ENCODE results near the gene MTERF1. TPM values are rescaled to one million over a fixed set of nuclear protein-coding genes. Genes with fewer than 3 reads are reported as not detected.

The MTERF1 gene
- total and polyA plus RNA-seq, 9 of the 15 experiments (the other 6 are each of a cell fraction or from before 2014, with no cell fraction given) = 15.7 to 49.2 (median 29.1) TPM

DNA sequence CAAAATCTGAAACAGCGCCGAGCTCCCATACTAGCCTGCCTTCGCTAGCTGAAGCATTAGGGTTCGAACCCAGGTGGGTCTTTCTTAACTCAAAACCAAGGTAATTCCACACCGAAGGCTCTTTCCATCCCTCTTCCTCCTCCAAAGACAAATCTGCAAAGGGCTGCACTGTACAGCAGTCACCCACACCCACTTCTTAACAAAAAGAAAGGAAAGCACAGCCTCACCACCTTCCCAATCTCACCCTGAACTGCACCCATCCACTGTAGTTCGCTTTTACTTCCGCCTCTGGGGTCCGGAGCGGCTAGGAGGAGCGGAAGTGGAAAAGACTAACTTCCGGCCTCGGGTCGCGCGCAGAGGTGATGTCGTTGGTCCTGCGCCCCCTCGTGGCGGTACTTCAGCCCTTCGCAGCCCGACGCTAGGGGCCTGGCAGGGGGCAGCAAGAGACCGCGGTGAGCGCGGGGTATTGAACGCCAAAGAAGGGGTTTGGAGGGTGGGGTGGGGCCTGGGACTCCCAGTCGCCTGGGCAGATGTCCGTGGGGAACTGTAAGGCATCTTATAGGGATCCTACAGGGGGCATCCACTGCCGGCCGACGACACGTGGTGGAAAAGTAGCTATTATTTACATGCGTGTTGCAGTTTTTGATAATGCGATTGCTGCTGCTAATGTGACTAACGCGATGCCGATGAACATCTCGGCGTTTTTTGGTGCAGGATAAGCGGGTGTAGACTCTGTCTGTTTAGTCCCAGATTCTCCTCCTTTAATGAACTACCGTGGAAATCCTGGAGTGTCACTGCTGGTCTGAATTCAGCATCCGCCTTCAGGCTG is at the start of gene MTERF1 (continued):
- TF ChIP-seq, protein P1, sequence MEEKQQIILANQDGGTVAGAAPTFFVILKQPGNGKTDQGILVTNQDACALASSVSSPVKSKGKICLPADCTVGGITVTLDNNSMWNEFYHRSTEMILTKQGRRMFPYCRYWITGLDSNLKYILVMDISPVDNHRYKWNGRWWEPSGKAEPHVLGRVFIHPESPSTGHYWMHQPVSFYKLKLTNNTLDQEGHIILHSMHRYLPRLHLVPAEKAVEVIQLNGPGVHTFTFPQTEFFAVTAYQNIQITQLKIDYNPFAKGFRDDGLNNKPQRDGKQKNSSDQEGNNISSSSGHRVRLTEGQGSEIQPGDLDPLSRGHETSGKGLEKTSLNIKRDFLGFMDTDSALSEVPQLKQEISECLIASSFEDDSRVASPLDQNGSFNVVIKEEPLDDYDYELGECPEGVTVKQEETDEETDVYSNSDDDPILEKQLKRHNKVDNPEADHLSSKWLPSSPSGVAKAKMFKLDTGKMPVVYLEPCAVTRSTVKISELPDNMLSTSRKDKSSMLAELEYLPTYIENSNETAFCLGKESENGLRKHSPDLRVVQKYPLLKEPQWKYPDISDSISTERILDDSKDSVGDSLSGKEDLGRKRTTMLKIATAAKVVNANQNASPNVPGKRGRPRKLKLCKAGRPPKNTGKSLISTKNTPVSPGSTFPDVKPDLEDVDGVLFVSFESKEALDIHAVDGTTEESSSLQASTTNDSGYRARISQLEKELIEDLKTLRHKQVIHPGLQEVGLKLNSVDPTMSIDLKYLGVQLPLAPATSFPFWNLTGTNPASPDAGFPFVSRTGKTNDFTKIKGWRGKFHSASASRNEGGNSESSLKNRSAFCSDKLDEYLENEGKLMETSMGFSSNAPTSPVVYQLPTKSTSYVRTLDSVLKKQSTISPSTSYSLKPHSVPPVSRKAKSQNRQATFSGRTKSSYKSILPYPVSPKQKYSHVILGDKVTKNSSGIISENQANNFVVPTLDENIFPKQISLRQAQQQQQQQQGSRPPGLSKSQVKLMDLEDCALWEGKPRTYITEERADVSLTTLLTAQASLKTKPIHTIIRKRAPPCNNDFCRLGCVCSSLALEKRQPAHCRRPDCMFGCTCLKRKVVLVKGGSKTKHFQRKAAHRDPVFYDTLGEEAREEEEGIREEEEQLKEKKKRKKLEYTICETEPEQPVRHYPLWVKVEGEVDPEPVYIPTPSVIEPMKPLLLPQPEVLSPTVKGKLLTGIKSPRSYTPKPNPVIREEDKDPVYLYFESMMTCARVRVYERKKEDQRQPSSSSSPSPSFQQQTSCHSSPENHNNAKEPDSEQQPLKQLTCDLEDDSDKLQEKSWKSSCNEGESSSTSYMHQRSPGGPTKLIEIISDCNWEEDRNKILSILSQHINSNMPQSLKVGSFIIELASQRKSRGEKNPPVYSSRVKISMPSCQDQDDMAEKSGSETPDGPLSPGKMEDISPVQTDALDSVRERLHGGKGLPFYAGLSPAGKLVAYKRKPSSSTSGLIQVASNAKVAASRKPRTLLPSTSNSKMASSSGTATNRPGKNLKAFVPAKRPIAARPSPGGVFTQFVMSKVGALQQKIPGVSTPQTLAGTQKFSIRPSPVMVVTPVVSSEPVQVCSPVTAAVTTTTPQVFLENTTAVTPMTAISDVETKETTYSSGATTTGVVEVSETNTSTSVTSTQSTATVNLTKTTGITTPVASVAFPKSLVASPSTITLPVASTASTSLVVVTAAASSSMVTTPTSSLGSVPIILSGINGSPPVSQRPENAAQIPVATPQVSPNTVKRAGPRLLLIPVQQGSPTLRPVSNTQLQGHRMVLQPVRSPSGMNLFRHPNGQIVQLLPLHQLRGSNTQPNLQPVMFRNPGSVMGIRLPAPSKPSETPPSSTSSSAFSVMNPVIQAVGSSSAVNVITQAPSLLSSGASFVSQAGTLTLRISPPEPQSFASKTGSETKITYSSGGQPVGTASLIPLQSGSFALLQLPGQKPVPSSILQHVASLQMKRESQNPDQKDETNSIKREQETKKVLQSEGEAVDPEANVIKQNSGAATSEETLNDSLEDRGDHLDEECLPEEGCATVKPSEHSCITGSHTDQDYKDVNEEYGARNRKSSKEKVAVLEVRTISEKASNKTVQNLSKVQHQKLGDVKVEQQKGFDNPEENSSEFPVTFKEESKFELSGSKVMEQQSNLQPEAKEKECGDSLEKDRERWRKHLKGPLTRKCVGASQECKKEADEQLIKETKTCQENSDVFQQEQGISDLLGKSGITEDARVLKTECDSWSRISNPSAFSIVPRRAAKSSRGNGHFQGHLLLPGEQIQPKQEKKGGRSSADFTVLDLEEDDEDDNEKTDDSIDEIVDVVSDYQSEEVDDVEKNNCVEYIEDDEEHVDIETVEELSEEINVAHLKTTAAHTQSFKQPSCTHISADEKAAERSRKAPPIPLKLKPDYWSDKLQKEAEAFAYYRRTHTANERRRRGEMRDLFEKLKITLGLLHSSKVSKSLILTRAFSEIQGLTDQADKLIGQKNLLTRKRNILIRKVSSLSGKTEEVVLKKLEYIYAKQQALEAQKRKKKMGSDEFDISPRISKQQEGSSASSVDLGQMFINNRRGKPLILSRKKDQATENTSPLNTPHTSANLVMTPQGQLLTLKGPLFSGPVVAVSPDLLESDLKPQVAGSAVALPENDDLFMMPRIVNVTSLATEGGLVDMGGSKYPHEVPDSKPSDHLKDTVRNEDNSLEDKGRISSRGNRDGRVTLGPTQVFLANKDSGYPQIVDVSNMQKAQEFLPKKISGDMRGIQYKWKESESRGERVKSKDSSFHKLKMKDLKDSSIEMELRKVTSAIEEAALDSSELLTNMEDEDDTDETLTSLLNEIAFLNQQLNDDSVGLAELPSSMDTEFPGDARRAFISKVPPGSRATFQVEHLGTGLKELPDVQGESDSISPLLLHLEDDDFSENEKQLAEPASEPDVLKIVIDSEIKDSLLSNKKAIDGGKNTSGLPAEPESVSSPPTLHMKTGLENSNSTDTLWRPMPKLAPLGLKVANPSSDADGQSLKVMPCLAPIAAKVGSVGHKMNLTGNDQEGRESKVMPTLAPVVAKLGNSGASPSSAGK (IDR thresholded peaks at IDR 0.05) = peak; percentile 64
- TF ChIP-seq ZKSCAN3 (CRISPR knock-in tag; IDR thresholded peaks at IDR 0.05) (no peak), XRCC4 (IDR thresholded peaks at IDR 0.05; ENCODE audit: extremely low read depth, insufficient read depth, insufficient read length) (no peak), ZNF707 (CRISPR knock-in tag; conservative IDR thresholded peaks at IDR 0.05) (no peak), HMG20A (CRISPR knock-in tag; conservative IDR thresholded peaks at IDR 0.05) (no peak), NCOA2 (IDR thresholded peaks at IDR 0.05; ENCODE audit: partially characterized antibody in 2 of 2) (peak in 1 of 2 experiments; percentile 19), PPARD (CRISPR knock-in tag; IDR thresholded peaks at IDR 0.05) (no peak), NFIC (IDR thresholded peaks at IDR 0.05) (peak; percentile 55), TARDBP (IDR thresholded peaks at IDR 0.05) (0 out of 2 replicates have a peak, but pooled peaks have one; percentile 66), ZNF41 (CRISPR knock-in tag; conservative IDR thresholded peaks at IDR 0.05) (no peak; the same call in 1 of the 2 replicates)
- TF ChIP-seq, protein P2, sequence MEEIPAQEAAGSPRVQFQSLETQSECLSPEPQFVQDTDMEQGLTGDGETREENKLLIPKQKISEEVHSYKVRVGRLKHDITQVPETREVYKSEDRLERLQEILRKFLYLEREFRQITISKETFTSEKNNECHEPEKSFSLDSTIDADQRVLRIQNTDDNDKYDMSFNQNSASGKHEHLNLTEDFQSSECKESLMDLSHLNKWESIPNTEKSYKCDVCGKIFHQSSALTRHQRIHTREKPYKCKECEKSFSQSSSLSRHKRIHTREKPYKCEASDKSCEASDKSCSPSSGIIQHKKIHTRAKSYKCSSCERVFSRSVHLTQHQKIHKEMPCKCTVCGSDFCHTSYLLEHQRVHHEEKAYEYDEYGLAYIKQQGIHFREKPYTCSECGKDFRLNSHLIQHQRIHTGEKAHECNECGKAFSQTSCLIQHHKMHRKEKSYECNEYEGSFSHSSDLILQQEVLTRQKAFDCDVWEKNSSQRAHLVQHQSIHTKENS (CRISPR knock-in tag; IDR thresholded peaks at IDR 0.05) = no peak
- TF ChIP-seq, protein P3, sequence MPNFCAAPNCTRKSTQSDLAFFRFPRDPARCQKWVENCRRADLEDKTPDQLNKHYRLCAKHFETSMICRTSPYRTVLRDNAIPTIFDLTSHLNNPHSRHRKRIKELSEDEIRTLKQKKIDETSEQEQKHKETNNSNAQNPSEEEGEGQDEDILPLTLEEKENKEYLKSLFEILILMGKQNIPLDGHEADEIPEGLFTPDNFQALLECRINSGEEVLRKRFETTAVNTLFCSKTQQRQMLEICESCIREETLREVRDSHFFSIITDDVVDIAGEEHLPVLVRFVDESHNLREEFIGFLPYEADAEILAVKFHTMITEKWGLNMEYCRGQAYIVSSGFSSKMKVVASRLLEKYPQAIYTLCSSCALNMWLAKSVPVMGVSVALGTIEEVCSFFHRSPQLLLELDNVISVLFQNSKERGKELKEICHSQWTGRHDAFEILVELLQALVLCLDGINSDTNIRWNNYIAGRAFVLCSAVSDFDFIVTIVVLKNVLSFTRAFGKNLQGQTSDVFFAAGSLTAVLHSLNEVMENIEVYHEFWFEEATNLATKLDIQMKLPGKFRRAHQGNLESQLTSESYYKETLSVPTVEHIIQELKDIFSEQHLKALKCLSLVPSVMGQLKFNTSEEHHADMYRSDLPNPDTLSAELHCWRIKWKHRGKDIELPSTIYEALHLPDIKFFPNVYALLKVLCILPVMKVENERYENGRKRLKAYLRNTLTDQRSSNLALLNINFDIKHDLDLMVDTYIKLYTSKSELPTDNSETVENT (CRISPR knock-in tag; IDR thresholded peaks at IDR 0.05) = peak; percentile 63

All from K562 (cell line).